Measurements from ENCODE around the gene EIF4G3. TPM values are rescaled to one million over a fixed set of nuclear protein-coding genes. Genes with fewer than 3 reads are reported as not detected.

EIF4G3 gene
- total and polyA plus RNA-seq, 9 of the 15 experiments (the other 6 are each of a cell fraction or from before 2014, with no cell fraction given), result 6.7 to 40.5 (median 32.1) TPM

GRCh38 chr1:21022279-21023040, 154.2 kb downstream of the EIF4G3 start (continued):
- no peak for TF ChIP-seq NR0B1 (IDR thresholded peaks at IDR 0.05; ENCODE audit: partially characterized antibody)
- TF ChIP-seq RBM25 (IDR thresholded peaks at IDR 0.05; ENCODE audit: low read depth, low read length, severe bottlenecking), result no peak
- peak; percentile 29; the same call in 1 of the 2 replicates for TF ChIP-seq HSF4 (CRISPR knock-in tag; IDR thresholded peaks at IDR 0.05; ENCODE audit: borderline replicate concordance)
- TF ChIP-seq MAFF (IDR thresholded peaks at IDR 0.05; ENCODE audit: low read length), result peak; percentile 99
- TF ChIP-seq TCF3 (CRISPR knock-in tag; IDR thresholded peaks at IDR 0.05), result no peak; the same call in 1 of the 2 replicates
- TF ChIP-seq CBX5 (IDR thresholded peaks at IDR 0.05; ENCODE audit: borderline replicate concordance, low read depth), result no peak
- no peak for TF ChIP-seq ZNF280B (CRISPR knock-in tag; IDR thresholded peaks at IDR 0.05)
- TF ChIP-seq ATF2 (CRISPR knock-in tag; IDR thresholded peaks at IDR 0.05), result no peak
- TF ChIP-seq ZNF444 (CRISPR knock-in tag; IDR thresholded peaks at IDR 0.05), result no peak
- TF ChIP-seq CEBPG (CRISPR knock-in tag; IDR thresholded peaks at IDR 0.05), result peak; percentile 30; the same call in 1 of the 2 replicates
- no peak for TF ChIP-seq CEBPG (tag; conservative IDR thresholded peaks at IDR 0.05 in 1 of 2, IDR thresholded peaks at IDR 0.05 in 1 of 2)
- TF ChIP-seq CREB3 (tag; conservative IDR thresholded peaks at IDR 0.05; ENCODE audit: low read depth), result peak; percentile 89; the same call in 1 of the 2 replicates
- no peak for TF ChIP-seq ZNF609 (CRISPR knock-in tag; IDR thresholded peaks at IDR 0.05; ENCODE audit: borderline replicate concordance)
- TF ChIP-seq ZNF140 (CRISPR knock-in tag; IDR thresholded peaks at IDR 0.05), result no peak

Data from K562 (cell line).